ENCODE data around the gene NCKAP1.

GRCh38 chr2:182962641-182963040 lies 75.6 kb downstream of the NCKAP1 start:
- TF ChIP-seq, protein P1, sequence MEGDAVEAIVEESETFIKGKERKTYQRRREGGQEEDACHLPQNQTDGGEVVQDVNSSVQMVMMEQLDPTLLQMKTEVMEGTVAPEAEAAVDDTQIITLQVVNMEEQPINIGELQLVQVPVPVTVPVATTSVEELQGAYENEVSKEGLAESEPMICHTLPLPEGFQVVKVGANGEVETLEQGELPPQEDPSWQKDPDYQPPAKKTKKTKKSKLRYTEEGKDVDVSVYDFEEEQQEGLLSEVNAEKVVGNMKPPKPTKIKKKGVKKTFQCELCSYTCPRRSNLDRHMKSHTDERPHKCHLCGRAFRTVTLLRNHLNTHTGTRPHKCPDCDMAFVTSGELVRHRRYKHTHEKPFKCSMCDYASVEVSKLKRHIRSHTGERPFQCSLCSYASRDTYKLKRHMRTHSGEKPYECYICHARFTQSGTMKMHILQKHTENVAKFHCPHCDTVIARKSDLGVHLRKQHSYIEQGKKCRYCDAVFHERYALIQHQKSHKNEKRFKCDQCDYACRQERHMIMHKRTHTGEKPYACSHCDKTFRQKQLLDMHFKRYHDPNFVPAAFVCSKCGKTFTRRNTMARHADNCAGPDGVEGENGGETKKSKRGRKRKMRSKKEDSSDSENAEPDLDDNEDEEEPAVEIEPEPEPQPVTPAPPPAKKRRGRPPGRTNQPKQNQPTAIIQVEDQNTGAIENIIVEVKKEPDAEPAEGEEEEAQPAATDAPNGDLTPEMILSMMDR (IDR thresholded peaks at IDR 0.05; ENCODE audit: poor library complexity) = no peak
- TF ChIP-seq EZH2 (IDR thresholded peaks at IDR 0.05; ENCODE audit: borderline replicate concordance) = no peak
